GM19099 (cell line): ENCODE data around the gene KCNK7.

ENCODE experiments used
- POLR2A ChIP-seq: IDR thresholded peaks from 3 replicates; pipeline ENCODE4 v1.6.1; 2011; ENCODE audit warnings: low read depth; ENCODE audit not compliant: insufficient read length; ENCODE audit errors: extremely low read depth

The KCNK7 gene

DNA sequence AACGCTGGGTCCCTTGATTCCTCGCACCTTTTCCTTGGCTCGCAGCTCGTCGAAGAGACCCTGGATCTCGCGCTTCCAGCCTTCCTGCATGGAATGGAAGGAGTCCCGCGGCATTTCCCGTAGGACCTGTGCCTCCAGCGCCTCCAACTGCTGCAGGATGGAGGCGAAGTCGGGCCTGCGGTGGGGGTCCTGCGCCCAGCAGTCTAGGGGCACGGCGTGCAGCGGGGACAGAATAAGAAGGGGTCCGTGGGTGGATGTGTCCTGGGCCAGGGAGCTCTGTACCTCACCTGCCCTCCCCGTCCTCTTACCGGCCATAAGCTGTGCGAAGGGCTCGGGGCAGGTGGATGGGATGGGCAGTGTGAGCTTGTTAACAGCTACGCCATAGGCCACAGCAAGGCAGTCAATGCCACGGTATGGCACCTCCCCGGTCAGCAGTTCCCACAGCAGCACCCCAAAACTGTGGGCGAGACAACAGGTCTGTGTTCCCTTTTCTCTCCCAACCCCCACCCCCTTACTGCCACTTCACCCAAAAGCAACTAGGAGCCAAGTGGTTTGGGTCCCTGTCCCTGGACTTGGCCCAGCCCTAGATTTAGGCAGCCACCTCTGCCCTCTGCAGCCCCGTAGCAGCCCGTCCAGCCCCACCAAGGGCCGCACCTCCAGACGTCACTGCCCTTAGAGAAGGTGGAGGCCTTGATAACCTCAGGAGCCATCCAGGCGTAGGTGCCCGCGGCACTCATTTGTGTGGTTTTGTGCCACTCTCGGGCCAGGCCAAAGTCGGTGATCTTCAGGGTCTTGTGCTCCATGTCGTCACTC lies 12.2 kb upstream of the KCNK7 start:
- TF ChIP-seq POLR2A, result no peak

DNA sequence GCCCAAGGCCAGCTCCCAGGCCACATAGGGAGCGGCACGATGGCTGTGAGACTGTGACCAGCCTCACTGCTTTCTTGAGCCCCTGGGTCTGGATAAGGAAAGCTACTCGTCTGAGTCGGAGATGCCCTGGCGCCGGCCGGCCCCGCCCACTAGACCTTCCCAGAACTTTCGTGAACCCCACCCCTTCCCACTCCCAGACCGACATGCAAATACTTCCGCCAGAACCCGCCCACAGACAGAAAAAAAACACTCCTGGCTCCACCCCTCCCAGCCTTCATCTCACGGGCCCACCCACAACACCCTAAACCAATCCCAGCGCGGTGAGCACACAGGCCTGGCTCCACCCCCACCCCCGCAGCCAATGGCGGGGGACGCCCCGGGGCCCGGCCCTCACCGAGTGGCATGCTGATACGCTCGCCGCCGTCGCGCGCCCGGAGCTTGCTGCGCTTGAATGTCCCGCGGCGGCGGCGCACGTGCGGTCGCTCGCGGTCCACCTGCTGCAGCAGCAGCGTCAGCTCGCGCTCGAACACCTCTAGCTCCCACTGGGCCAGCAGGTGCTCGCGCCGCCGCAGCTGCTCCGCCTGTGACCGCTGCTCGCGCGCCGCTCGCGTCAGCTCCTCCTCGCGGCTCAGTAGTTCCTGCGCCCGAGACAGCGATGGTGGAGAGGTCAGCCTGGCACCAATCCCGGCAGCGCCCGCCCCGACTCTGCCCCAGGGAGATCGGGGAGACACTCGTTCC lies 11.4 kb upstream of the KCNK7 start:
- TF ChIP-seq POLR2A, result no peak

DNA sequence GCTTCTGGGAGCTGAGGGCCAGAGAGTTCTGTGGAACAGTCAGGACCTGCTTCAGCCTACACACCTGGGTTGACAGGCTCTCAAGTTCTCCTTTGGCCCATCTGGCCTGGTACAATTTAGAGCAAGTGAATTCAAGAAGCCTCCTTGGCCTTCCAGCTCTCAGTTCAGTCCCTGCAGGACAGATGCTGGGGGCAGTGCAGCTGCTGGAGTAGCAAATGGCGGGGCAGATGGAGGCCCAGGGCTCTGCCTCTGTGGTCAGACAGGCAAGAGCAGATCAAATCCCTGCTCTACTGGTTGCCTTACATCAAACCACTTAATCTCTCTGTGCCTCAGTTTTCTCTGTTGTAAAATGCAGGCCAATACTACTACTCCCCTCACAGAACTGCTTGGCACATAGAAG lies 8.7 kb upstream of the KCNK7 start:
- no peak for TF ChIP-seq POLR2A

DNA sequence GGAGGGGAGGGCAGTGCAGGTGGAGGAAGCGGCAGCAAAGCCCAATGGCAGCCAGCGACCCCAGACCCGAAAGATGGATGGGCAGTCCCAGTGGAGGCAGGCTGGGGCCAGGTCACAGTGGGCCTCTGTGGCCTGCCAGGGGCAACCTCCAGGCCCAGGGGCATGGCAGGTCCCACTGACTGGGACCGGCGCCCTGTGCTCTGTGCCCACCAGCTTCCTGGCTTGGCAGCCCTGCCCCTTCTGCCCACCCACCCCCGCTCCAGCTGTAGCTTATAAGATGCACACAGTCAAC lies 4.3 kb upstream of the KCNK7 start:
- no peak for TF ChIP-seq POLR2A

DNA sequence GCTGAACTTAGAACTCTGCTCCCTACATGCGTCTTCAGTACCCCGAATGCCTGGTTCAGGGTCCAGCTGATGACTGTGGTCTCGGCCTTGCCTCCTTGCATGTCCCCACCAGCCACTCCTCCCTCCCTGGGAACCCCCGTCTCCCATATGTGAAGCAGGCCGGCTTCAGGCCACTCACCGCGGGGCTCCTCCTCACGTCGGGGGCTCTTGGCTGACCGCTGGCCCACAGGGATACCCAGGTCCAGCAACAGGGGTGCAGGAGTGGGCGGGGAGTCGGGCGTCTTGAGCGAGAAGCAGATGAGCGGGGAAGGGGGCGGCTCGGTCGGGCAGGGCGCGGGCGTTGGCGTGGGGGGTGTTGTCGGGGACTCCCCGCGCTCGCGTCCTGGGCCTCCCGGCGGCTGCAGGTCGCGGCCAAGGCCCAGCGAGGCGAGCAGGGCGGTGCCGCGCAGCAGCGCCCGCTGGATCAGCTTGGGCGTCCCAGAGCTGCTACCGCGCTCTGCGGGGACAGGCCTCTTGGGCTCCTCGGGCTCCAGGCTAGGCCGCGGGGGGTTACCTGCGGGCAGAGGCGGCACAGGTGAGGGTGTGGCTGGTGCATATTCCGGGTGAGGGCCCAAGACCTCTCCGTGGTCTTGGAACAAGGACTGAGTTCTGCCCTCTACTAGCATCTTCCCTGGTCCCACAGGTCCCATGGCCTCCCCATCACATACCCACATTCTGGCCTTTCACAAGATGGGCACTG lies 3.8 kb upstream of the KCNK7 start:
- no peak for TF ChIP-seq POLR2A

DNA sequence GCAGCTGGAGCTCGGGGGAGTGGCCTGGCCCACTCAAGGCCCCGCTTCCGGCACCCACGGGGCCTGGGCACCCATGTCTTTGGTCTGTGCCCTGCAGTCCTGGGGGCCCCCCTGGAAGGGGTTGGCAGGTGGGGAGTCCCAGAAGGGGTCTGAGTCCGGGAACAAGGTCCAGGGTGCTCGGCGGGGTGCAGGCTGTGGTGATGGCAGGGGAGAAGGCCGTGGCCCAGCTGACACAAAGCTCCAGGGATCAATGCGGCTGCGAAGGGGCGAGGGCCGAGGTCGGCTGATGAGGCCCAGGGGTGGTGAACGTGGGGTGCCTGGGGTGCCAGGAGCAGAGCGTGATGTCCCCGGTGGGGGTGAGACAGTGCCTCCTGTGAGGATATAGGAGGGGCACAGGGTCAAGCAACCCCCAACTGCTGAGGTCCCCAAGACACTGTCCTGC lies 2.7 kb upstream of the KCNK7 start:
- no peak for TF ChIP-seq POLR2A

DNA sequence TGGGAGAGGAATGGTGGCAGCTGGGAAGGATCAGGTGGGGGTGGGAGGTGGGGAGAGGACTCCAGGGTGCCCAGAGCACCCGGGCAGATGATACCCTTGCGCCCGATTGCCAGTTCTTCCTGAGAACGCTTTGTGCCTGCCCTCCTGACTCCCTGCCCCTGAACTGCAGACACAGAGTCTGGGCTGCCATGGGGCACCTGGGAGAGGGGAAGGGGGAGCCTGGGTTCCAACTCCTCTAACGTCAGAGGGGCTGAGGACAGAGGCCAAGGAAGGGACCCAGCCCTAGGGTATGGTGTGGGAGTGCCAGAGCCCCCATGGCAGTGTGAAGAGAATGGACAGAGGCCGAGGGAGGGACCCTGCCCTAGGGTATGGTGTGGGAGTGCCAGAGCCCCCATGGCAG lies 920 bp upstream of the KCNK7 start:
- TF ChIP-seq POLR2A, result no peak

DNA sequence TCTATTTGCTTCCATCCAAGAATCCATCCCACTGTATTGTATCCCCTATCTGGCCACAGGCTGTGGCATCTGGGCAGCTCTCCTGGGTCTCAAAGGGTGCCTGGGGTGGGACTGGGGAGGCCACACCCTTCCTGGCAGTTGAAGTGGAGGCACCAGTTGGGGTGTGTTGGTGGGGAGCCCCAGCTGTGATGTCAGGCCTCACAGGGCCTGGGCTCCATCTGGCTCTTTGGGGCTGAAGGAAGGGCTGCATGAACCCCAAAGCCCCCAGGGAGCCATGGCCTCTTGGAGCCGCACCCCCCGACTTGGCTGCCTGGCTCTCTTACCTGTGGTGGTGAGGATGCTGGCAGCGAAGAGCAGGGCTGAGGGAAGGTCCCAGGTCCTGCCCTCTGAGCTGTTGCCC lies 469 bp downstream of the KCNK7 start:
- no peak for TF ChIP-seq POLR2A

DNA sequence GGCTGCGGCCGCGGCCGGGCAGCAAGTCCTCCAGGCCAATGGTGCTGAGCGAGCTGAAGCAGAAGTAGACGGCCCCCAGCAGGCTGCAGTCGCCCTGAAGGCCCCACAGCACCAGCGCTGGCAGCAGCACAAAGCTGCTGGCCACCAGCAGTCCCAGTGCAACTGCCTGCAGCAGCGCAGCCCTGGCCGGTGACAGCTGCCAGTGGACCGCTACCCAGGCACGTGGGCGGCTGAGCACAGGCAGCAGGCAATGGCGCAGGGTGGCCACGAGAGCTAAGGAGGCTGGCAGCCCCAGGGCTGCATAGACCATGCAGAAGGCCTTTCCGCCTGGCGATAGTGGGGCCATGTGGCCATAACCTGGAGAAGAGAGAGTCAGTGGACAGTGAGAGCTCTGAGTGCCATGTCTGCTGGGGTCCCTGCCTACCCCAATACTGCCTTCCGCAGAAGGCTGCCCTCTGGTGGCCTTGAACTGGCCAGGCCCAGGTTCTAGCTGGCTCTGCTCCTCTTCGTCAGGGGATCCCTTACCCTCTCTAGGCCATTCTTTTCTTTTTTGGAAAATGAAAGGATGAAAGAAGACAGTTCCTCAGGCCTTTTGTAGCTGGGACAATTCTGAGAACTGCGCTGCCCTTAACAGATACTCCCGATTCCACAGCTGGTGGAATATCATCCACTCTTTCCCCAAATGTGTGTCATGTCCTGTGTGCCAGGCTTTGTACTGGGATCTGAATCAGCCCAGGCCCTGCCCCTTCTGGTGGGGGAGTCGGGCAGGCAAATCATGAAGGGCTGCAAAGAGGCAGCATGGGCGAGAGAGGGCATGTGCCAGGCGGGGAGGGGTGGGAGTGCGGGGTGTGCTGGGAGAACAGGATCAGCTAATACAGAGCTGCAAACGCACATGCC lies 1.8 kb downstream of the KCNK7 start:
- TF ChIP-seq POLR2A, result no peak

DNA sequence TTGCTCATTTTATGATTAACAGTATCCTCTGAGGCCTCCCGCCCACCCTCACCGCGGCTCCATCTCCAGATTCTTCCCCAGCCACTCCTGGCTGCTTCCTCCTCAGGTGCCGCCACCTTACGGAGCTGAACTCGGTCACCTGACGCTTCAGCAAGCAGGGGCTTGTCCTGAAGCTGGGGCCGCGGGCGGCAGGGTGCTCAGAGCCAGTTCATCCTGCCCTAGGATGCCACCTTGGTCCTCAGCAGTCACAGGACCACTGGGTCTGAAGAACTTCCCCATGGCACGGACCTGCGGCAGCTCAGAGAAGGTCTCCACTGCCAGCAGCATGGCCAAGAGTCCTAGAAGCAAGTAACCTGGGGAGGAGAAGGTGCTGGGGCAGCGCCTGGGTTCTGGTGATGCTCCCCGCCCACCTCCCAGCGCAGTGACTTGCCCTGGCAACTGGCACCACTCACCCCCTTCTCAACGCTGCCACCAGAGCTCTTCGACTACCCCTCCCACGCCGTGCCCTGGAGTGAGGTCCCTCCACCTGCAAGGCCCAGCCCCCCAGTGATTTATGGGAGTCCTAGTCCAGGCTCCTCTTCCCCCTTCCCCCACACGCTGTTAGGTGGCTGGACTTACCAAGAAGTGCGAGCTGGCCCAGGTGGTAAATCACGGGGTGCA lies 2.6 kb downstream of the KCNK7 start:
- TF ChIP-seq POLR2A, result no peak

DNA sequence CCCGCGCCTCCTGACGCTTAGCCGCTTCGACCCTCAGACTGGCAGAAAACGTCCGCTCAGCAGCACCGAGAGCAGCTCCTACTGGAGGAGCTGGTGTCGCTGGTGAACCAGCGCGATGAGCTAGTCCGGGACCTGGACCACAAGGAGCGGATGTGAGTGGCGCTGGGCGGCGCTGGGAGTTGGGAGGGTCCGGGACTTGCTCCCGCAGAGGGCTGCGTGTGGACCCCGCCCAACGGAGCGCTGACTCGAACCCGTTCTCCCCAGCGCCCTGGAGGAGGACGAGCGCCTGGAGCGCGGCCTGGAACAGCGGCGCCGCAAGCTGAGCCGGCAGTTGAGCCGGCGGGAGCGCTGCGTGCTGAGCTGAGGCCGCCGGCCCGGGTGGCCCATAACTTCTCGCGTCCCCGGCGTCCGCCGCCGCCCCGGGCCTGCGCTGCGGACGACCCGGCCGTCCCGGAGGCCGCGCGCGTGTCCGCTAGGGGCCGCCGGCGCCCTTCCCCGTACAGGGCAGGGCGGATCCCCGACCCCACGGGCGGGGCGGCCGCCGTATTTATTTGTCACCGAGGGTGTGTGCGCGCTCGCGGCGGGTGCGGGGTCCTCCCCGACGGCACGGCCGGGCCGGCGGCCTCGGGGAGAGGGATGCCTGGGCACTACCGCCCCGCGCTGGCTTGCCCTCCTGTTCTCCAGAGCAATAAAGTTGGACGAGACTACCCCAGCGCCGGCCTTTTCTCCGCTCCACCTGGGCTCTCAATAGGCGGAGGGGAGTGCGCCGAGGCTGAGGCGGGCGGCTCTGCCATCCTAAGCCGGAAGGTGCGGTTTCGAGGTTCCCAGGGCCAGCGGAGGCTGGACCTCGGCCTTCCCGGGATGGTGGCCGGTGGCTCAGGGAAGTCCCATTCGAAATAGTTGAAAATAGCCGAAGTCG lies 3.4 kb downstream of the KCNK7 start:
- no peak for TF ChIP-seq POLR2A

DNA sequence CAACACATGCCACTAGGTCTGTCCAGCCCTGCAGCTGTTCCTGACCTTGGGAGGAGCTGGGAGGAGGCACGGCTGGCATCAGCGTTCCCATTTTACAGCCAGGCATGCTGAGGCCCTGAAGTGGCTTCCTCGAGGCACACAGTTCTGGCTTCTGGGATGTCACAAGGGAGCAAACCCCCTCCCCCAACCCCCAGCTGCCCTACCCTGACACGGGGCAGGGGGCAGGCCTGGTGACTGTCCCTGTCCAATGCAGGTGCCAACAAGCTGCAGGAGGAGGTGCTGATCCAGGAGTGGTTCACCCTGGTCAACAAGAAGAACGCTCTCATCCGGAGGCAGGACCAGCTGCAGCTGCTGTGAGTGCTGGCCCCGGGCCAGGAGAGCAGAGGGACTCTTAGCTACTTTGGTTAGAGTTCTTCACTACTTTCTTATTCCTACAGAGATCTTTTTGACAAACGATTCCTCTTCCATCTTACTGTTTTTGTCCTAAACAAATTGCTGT lies 5.3 kb downstream of the KCNK7 start:
- no peak for TF ChIP-seq POLR2A
